HG03135 (cell line): ENCODE results near the gene CDC45.

Experiments used
- ATAC-seq: cut with Tn5 transposase; IDR thresholded peaks from one replicate; pipeline ENCODE4 v1.9.1; 2021; ENCODE audit warnings: mild to moderate bottlenecking, moderate library complexity; ENCODE audit not compliant: unreplicated experiment

The CDC45 gene

DNA sequence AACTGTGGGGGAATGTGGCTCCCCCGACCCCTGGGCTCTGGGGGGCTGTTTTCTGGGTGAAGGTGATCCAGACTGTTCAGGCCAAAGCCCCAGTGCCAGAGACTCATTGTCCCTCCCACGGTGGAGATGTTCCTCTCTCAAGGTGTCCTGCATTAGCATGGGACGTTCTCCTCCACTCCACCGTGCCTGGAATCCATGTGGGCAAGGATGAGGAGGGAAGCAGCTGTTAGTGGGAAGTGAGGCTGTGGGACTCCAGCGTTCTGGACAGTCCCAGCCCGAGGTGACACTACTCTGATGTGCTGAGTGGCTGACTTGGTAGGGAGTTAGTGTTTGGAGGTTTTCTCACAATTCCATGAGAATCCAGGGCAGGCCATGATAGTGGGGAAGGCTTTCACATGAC, 75.9 kb downstream of the CDC45 start:
- ATAC-seq = no peak

DNA sequence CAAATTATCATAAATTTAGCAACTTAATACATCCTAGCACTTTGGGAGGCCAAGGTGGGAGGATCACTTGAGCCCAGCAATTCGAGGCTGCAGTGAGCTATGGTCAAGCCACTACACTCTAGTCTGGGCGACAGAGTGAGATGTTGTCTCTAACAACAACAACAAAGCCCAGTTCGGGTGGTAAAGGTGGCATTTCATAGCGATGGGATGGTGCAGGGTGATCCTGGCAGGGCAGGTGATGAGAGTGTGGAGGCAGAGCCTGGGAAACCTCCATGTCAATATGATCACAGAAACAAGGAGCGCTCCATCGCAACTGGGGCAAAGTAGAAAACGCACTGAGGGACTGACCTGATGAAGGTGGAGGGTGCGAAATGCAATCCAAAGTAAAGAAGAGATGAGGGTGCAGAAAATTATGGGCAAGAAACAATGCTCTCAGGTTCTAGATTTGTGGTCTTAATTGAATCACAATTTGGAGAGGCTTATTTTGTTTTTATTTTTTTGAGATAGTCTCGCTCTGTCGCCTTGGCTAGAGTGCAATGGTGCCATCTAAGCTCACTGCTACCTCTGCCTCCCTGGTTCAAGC, 77.3 kb downstream of the CDC45 start:
- ATAC-seq = no peak

DNA sequence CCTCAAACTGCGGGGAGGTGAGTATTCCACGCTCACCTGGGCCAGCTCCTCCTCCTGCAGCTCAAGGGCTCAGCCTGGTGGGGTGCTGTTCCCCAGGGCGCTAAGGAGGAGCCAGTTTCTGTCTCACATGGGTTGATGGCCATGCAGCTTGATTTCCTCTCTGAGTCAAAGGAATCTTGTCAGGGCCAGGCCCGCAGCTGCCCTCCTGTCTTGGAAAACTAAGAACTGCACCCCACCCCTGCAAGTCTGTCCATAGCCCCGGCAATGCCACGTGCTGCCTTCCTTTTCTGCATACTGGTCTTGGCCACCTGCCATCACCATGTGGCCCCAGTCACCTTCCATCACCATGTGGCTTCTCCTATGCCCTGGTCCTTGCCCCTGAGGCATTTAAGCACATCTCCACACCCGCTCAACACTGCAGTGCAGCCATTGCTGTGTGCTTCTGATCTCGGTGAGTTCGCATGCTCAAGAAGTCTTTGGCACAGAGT, 79.6 kb downstream of the CDC45 start:
- no peak for ATAC-seq

DNA sequence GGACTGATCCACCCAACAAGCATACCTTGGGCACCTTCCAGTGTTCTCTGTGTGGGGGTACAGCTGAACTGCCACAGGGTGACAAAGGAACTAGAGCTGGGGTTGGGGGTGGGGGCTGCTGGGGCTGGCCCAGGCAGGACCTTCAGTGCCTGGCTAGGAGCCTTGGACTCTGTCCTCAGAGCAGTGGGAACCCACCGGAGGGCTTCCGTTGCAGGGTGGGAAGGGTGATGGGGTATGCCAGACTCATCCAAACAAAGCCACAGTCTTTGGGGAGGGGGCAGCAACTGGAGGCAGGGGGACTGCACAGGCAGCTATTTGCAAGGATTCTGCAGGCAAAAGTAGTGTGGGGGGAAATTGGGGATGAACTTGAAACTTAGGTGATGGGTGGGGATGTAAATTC, 80.2 kb downstream of the CDC45 start:
- no peak for ATAC-seq

DNA sequence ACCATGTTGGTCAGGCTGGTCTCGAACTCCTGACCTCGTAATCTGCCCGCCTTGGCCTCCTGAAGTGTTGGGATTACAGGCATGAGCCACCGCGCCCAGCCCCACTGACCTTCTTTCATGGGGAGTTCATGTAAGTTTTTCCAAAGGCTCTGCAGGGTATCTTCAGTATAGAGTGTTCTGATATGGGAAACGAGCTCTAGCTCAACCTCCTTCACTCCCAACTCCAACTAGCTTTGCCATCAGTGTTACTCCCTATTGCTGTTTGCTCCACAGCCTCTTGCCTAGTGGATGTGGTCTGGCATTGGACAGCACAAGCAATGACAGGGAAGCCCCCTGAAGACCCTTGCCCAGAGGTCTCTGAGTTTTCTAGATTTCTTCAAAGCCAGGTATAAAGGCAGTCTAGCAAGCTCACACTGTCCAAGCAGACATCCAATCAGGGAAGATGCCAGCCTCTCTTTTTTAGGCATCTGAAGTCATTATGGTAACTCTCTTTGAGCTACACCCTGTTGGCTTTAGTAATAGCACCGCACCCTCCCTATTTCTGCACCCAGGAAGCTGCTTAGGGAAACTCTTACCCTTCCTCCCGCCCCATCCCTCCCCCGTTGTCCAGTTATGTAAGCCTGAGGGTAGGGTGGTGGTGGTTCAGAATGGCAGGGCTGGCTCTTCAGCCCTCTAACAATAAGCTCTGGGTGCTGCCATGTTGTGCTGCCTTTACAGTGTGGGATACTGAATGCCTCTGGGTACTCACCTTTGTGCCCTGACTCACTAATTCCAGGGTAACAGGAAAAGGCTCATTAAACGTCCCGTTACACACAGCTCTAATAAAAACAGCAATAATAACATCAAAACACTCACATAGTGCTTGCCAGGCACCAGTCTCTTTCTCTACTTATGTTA, 85.9 kb downstream of the CDC45 start:
- ATAC-seq = no peak

DNA sequence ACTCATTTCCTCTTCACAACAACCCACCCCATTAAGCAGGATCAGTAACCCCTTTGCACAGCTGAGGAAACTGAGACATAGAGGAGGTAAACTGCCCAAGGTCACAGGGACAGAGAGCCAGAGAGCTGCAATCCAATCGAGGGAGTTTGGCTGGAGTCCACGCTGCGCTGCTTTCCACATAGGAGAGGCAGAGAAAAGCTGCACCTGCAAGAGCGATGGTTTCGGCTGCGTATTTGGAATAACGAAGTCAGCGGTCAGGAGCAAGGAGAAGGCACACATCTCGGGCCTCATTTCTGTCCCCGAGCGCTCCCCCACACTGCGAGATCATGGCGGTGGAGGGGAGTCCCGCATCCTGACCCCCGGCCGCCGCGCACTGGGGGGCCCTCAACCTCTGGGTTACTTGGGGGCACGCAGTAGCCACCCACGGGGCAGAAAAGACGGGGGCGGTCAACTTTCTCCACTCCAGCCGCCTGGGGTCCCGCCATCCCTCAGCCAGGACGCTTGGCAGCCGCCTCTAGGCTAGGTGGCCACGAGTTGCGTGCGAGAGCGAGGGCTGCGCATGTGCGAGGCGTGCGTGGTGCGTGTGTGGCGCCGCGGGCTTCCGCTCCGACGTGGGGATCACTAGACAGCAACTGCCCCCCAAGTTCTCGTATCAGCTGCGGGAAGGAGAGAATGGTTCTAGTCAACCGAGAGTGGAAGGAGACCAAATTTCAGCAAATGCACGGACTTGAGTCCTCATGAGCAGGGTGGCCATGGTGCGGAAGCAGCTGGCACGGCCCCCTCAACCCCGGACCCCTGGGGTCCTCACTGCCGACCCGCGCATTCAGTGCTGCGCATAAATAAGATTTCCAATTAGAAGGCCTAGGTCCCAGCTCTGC, 86.8 kb downstream of the CDC45 start:
- ATAC-seq = no peak

DNA sequence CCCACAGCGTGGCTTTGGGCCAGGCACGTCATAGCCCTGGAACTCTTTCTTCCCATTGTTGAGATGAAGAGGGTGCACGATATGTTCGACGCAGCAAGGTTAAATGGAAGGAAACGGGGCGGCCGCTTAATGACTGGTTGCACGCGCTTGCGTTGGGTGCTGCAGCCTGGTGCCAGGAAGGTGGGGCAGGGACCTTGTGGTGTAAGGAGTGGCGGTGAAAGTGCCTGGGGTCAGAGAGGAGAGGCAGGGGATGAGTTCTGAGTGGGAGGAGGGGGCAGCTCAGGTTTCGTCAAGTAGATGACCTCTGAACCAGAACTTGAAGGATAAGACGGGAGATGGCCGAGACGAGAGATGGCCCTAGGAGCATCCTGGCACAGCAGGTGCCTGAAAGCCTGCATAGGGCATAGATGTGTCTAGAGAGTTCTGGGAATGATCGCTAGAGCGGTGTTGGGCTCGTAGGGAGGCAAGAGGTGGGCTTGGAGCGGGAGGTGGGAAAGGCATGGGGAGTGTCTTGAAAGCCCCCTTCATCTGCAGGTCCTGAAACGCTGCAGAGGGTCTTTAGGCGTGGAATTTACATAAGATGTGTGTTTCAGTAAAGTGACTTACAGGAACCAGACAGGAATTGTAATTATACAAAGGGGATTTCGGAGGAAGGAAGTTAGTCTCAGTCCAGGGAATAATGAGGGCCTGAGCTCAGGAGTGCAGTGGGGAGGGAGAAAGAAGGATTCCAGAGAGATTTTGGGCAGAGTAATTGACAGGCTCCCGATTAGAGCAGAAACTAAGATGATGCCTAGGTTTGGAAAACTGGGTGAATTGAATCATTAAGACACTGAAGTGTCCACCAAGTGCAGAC, 87.7 kb downstream of the CDC45 start:
- ATAC-seq = no peak

DNA sequence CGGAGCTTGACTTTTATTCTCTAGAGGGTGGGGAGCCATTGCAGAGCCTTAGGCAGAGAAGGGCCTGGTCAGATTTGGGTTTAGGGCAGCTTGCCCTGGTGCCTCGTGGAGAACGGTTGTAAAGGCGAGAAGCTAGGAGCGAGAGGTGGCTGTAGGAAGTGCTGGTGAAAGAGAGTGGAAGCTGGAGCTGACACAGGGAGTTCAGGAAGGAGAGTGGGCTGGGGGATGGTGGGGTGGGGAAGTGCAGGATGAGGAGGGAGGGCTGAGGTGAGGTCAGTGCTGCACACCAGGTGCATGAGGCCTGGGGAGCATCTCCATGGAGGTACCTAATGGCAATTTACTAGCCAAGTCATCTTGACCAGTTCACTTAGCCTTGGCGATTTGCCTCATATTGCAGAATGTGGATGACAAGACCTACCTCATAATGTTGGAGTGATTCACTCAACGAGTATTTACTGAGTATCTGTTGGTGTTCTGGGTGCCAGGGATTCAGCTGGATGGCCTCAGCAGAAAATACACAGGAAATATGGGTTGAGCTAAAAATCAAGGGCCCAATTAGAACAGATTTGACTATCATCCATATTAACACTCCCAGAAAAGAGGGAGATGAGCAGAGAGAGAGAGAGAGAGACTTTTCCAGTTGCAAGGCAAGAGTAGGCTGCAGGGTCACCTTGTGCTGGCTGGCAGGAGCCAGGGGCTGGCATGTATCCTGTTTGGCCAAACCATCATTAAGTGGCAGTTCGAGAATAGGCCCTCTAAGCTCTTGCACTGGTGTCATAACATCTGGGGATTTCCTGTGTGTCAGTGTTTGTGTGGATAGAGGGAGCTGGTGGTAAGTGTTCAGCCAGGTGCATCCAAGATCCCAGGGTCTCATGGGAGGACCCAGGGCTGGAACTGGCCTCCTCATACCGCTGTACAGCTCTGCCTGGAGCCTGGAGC, 88.9 kb downstream of the CDC45 start:
- ATAC-seq = no peak

DNA sequence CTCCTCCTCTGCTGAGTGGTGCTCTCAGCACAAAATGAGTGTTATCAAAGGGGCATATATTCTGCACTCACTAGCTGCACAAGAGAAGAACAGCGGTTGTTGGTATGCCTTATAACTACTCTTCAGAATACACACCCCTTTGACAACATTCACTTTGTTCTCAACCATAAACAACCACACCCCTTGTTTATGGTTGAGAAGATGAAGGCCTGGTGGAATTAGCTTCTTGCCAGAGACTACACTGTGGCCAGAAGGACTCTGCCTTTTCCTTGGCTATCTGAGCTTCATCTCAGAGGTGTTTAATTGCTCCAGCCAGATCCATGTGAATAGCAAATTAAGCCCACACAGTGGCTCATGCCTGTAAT, 89.5 kb downstream of the CDC45 start:
- ATAC-seq = no peak

DNA sequence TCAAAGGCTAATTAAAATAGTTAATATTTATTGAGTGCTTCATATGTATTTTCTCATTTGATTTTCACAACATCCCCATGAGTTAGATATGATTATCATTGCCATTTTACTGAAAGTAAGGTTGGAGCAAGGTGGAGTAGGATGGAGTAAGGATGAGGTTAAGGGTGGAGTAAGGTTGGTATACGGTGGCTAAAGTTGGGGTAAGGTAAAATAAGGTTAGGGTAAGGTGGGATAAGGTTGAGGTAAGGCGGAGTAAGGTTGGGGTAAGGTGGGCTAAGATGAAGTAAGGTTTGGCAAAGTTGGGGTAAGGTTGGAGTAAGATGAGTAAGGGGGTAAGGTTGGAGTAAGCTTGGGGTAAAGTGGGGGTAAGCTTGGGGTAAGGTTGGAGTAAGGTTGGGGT, 90.3 kb downstream of the CDC45 start:
- no peak for ATAC-seq
